ENCODE results near the gene SORBS2.

The SORBS2 gene

GRCh38 chr4:185580699-185581098 lies 231.3 kb downstream of the SORBS2 start:
- TF ChIP-seq CTCF (conservative IDR thresholded peaks at IDR 0.05; ENCODE audit: low read depth, low read length), result no peak
- no peak for DNase-seq (ENCODE audit: low read depth)
- no peak overlapping the region for H3K4me3 ChIP-seq (ENCODE audit: low read depth, low read length)

GRCh38 chr4:185578284-185578683 lies 233.7 kb downstream of the SORBS2 start:
- no peak for DNase-seq (ENCODE audit: low read depth)
- TF ChIP-seq CTCF (conservative IDR thresholded peaks at IDR 0.05; ENCODE audit: low read depth, low read length), result no peak
- no peak overlapping the region for H3K4me3 ChIP-seq (ENCODE audit: low read depth, low read length)

GRCh38 chr4:185576962-185577950 lies 234.7 kb downstream of the SORBS2 start:
- H3K4me3 ChIP-seq (ENCODE audit: low read depth, low read length), result no peak overlapping the region
- TF ChIP-seq CTCF (conservative IDR thresholded peaks at IDR 0.05; ENCODE audit: low read depth, low read length), result no peak
- DNase-seq (ENCODE audit: low read depth), result no peak

GRCh38 chr4:185576314-185576961 lies 235.6 kb downstream of the SORBS2 start:
- DNase-seq (ENCODE audit: low read depth), result no peak
- H3K4me3 ChIP-seq (ENCODE audit: low read depth, low read length), result no peak overlapping the region
- no peak for TF ChIP-seq CTCF (conservative IDR thresholded peaks at IDR 0.05; ENCODE audit: low read depth, low read length)

- peak overlapping the region; percentile 8 for H3K4me3 ChIP-seq (ENCODE audit: low read depth, low read length)
- DNase-seq (ENCODE audit: low read depth), result peak; percentile 79
- TF ChIP-seq CTCF (conservative IDR thresholded peaks at IDR 0.05; ENCODE audit: low read depth, low read length), result no peak
These were observed 238.3 kb downstream of the SORBS2 start for GRCh38 chr4:185573651-185574199.

GRCh38 chr4:185570727-185571126 lies 241.3 kb downstream of the SORBS2 start:
- DNase-seq (ENCODE audit: low read depth), result no peak
- H3K4me3 ChIP-seq (ENCODE audit: low read depth, low read length), result no peak overlapping the region
- no peak for TF ChIP-seq CTCF (conservative IDR thresholded peaks at IDR 0.05; ENCODE audit: low read depth, low read length)
